Endothelial cell of umbilical vein (primary cell): ENCODE measurements around the gene ELOVL1.

Experiments used
- GATA2 ChIP-seq: IDR thresholded peaks from 2 replicates; pipeline ENCODE4 v1.7.0; 2011; ENCODE audit warnings: low read depth, mild to moderate bottlenecking, moderate library complexity, mixed read lengths, low read length; ENCODE audit not compliant: insufficient read length, insufficient read depth
- POLR2A ChIP-seq: IDR thresholded peaks from 2 replicates; pipeline ENCODE4 v1.6.1; 2012; ENCODE audit warnings: low read depth, mild to moderate bottlenecking, control low read depth, low read length
- POLR2AphosphoS5 ChIP-seq: IDR thresholded peaks from 2 replicates; pipeline ENCODE4 v1.6.1; 2012; ENCODE audit warnings: low read depth, mild to moderate bottlenecking, control low read depth, low read length, moderate library complexity; ENCODE audit not compliant: insufficient read depth
- TF ChIP-seq, protein P1 (sequence below), 2 donors: IDR thresholded peaks; 1 replicate in 1 of 2; 2 replicates in 1 of 2; pipeline ENCODE4 v1.5.1; 2011; ENCODE audit warnings: low read length in 2 of 2, mild to moderate bottlenecking in 2 of 2, moderate library complexity in 2 of 2, control low read depth in 1 of 2, inconsistent platforms in 1 of 2, low read depth in 1 of 2; ENCODE audit not compliant: insufficient read depth in 1 of 2; ENCODE audit errors: extremely low read depth in 1 of 2

DNA sequence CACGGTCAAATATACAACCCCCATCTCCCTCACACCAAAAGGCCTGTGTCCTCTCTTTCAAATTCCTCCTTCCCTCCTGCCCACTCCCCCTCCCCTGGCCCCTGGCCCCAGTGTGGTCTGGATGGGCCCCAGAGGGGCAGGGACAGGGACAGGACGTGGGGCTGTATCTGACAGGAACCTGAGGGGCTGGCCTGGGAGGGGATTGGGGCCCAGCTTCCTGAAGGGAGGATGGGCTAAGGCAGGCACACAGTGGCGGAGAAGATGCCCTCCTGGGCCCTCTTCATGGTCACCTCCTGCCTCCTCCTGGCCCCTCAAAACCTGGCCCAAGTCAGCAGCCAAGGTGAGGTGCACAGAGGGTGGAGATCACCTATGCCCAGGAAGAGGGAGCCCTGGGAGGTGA lies 30.2 kb downstream of the ELOVL1 start, which contains the start of gene MPL:
- TF ChIP-seq GATA2 (no peak), POLR2AphosphoS5 (no peak), POLR2A (no peak)
- TF ChIP-seq, protein P1, sequence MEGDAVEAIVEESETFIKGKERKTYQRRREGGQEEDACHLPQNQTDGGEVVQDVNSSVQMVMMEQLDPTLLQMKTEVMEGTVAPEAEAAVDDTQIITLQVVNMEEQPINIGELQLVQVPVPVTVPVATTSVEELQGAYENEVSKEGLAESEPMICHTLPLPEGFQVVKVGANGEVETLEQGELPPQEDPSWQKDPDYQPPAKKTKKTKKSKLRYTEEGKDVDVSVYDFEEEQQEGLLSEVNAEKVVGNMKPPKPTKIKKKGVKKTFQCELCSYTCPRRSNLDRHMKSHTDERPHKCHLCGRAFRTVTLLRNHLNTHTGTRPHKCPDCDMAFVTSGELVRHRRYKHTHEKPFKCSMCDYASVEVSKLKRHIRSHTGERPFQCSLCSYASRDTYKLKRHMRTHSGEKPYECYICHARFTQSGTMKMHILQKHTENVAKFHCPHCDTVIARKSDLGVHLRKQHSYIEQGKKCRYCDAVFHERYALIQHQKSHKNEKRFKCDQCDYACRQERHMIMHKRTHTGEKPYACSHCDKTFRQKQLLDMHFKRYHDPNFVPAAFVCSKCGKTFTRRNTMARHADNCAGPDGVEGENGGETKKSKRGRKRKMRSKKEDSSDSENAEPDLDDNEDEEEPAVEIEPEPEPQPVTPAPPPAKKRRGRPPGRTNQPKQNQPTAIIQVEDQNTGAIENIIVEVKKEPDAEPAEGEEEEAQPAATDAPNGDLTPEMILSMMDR (IDR thresholded peaks at IDR 0.05; ENCODE audit: extremely low read depth in 1 of 2, insufficient read depth in 1 of 2, low read depth in 1 of 2, low read length in 2 of 2) = no peak
